Thyroid gland (tissue), 4 donors: ENCODE data around the gene LANCL1.

ENCODE experiments used
- POLR2A ChIP-seq, 2 donors: fragments of 450-650 bp; IDR thresholded peaks; one replicate each; pipeline ENCODE4 v1.6.1; 2017; ENCODE audit warnings: antibody characterized with exemption in 2 of 2, mild to moderate bottlenecking in 2 of 2, moderate library complexity in 1 of 2
- TF ChIP-seq, protein P1 (sequence below), 6 experiments: fragments of 200-600 bp in 3 of 6; fragments of 450-650 bp in 3 of 6; sonication (generic) in 3 of 6; IDR thresholded peaks; one replicate each; pipeline ENCODE4 v1.5.1; 2016 to 2019; ENCODE audit warnings: antibody characterized with exemption in 6 of 6, mild to moderate bottlenecking in 2 of 6, inconsistent platforms in 1 of 6, moderate library complexity in 1 of 6

- TF ChIP-seq, protein P1, sequence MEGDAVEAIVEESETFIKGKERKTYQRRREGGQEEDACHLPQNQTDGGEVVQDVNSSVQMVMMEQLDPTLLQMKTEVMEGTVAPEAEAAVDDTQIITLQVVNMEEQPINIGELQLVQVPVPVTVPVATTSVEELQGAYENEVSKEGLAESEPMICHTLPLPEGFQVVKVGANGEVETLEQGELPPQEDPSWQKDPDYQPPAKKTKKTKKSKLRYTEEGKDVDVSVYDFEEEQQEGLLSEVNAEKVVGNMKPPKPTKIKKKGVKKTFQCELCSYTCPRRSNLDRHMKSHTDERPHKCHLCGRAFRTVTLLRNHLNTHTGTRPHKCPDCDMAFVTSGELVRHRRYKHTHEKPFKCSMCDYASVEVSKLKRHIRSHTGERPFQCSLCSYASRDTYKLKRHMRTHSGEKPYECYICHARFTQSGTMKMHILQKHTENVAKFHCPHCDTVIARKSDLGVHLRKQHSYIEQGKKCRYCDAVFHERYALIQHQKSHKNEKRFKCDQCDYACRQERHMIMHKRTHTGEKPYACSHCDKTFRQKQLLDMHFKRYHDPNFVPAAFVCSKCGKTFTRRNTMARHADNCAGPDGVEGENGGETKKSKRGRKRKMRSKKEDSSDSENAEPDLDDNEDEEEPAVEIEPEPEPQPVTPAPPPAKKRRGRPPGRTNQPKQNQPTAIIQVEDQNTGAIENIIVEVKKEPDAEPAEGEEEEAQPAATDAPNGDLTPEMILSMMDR (IDR thresholded peaks at IDR 0.05): no peak
- TF ChIP-seq POLR2A (IDR thresholded peaks at IDR 0.05): no peak
Measured at GRCh38 chr2:210496512-210496911, 20.0 kb upstream of the LANCL1 start.
